ACHN (cell line): ENCODE results near the gene CEBPB.
"Not testable (repeated sequence)": the region's sequence is repeated elsewhere in the genome, so short reads cannot be mapped to it uniquely, and the experiment has no call there.

ENCODE experiments used
- DNase-seq: peaks from one replicate; pipeline ENCODE4 v3.0.0-alpha.2; 2015
- in situ Hi-C: cut with HindIII; loops from 2 replicates; pipeline ENCODE4 v1.10.0; 2017; ENCODE audit warnings: low sequenced_read_pairs, low pct_ligation_motif_present, low pct_unique_long_range_greater_than_20kb

Gene CEBPB

DNA sequence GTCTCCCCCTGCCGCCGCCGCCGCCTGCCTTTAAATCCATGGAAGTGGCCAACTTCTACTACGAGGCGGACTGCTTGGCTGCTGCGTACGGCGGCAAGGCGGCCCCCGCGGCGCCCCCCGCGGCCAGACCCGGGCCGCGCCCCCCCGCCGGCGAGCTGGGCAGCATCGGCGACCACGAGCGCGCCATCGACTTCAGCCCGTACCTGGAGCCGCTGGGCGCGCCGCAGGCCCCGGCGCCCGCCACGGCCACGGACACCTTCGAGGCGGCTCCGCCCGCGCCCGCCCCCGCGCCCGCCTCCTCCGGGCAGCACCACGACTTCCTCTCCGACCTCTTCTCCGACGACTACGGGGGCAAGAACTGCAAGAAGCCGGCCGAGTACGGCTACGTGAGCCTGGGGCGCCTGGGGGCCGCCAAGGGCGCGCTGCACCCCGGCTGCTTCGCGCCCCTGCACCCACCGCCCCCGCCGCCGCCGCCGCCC is 474 bp downstream of the CEBPB start:
- in situ Hi-C loops: no loop called here
- DNase-seq: peak; percentile 35

DNA sequence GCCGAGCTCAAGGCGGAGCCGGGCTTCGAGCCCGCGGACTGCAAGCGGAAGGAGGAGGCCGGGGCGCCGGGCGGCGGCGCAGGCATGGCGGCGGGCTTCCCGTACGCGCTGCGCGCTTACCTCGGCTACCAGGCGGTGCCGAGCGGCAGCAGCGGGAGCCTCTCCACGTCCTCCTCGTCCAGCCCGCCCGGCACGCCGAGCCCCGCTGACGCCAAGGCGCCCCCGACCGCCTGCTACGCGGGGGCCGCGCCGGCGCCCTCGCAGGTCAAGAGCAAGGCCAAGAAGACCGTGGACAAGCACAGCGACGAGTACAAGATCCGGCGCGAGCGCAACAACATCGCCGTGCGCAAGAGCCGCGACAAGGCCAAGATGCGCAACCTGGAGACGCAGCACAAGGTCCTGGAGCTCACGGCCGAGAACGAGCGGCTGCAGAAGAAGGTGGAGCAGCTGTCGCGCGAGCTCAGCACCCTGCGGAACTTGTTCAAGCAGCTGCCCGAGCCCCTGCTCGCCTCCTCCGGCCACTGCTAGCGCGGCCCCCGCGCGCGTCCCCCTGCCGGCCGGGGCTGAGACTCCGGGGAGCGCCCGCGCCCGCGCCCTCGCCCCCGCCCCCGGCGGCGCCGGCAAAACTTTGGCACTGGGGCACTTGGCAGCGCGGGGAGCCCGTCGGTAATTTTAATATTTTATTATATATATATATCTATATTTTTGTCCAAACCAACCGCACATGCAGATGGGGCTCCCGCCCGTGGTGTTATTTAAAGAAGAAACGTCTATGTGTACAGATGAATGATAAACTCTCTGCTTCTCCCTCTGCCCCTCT is 1.1 kb downstream of the CEBPB start:
- in situ Hi-C loops: no loop called here
- DNase-seq: peak; percentile 36

DNA sequence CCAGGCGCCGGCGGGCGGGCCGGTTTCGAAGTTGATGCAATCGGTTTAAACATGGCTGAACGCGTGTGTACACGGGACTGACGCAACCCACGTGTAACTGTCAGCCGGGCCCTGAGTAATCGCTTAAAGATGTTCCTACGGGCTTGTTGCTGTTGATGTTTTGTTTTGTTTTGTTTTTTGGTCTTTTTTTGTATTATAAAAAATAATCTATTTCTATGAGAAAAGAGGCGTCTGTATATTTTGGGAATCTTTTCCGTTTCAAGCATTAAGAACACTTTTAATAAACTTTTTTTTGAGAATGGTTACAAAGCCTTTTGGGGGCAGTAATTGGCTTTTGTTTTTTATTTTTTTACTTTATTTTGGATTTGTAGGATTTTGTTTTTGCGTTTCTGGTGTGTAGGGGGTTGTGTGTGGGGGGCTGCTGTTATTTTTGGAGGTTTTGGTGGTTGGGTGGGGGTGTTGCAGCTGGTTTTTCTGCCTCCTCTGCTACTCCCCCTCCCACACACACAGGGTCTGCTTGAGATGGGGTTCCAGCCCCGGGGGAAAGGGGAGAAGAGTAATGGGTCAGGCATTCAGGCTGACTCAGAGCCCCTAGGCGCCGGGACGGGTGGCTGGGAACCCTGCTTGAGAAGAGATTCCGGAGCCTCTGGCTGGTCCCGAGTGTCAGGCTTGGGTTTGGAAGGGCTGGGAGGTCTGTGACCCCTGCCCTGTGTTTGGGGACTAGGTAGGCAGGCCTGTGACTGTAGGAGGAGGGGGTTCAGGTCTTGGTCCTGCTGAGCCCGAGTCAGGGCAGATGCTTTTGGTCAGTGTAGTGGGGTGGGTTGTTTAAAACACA is 2.0 kb downstream of the CEBPB start:
- DNase-seq: peak; percentile 88
- in situ Hi-C loops: no loop called here

DNA sequence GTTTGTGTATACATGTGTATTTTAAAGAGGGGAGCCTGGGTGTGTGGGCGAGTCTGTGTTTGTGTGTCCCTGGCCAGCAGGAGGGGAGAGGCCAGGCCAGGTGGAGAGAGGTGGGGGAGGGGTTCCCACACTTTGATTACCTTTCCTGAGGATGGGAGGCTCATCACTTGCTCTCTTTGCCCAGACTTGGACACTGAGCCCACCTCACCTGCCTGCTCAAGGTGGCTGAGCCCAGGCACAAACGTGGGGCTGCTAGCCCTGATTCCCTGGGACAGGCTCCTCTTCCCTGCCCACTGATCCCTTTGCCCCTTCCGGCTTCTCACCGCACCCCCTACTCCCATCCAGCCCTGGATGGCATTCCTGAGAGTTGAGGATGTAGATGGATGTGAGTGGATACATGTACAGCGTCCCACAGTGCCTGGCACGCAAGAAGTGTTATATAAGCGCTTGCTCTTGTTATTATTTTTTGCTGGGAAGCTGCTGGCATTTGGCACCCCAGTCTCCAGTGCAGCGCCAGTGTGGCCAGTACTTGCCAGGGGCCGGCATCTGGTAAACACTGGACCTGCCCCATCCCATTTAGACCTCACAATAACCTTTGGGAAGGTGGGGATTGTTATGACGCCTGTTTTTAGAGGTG is 2.7 kb downstream of the CEBPB start:
- in situ Hi-C loops: no loop called here

DNA sequence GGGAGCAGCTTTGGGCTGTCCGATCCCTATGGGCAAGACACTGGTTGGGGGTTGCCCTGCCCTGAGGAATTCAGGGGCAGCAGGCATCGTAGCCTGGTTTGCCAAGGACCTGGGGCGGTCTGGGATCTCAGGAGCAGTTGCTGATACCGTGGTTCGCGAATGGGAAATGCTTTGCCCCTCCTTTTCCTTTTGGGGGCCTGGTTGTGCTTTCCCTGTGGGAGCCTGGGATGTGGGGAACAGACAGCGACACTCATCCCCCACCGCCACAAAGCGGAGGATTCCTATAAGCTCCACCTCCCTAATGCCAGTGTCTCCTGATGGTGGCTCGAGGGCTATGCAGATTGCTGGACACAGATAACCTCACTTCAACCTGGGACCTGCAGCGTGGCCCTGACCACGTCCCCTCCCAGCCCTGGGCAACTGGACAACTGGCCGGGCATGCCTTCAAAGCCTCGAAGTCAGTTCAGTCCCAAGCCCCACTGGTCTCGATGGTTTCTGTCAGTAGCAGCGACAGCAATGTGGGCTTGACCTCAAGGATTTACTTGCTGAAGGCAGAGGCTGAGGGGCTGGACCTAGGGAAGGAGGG is 3.3 kb downstream of the CEBPB start:
- no peak for DNase-seq
- in situ Hi-C loops: no loop called here

More for the DNA sequence above, 2.7 kb downstream of the CEBPB start:
- DNase-seq: no peak

DNA sequence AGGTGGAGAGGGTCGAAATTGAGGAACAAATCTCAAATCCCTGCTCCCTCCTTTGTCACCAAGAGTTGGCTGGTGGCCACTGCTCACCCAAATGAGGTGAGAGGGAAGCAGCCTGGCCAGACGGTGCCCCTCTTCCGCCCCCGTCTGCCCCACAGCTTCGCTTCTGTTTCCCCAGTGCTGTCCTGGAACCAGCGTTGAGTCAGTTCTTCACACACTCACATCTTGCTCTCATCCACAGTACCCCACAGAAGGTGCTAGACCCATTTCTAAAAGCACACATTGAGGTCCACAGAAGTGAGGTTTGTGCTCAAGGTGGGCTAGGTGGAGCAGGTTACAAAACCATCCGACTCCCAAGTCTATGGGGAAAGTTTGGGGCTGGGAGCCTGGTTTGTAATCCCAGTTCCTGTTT is 3.8 kb downstream of the CEBPB start:
- DNase-seq: no peak
- in situ Hi-C loops: no loop called here

DNA sequence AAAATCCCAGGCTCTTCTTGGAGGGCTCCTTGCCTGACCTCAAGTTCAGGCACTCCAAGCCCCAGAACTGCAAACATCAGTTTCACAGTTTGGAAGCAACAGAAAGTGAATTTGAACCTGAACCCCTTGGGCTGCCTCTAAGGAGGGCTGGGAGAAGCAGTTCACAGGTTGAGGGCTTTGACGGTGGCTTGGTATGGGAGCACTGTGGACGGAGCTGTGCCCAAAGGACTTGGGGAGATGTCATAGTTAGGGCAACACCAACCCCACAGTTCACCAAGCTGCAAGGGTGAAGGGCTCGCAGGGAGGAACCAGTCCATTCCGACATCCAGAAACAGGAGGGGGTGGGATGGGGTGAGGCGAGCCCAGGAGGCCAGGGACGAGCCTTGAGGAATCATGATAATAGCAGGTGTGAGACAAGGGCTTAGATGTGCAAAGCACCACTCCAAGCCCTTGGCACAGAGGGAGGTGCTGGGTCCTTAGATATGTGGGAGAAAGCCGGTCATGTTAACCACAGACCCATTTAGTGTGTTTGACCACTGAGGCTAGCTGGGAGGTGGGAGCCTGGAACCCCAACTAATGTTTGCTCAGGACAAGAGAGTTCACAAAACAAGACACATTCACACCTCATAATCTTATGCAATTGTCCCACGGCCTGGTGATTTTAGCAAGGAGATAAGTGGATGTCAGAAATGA is 4.3 kb downstream of the CEBPB start:
- in situ Hi-C loops: no loop called here
- no peak for DNase-seq

DNA sequence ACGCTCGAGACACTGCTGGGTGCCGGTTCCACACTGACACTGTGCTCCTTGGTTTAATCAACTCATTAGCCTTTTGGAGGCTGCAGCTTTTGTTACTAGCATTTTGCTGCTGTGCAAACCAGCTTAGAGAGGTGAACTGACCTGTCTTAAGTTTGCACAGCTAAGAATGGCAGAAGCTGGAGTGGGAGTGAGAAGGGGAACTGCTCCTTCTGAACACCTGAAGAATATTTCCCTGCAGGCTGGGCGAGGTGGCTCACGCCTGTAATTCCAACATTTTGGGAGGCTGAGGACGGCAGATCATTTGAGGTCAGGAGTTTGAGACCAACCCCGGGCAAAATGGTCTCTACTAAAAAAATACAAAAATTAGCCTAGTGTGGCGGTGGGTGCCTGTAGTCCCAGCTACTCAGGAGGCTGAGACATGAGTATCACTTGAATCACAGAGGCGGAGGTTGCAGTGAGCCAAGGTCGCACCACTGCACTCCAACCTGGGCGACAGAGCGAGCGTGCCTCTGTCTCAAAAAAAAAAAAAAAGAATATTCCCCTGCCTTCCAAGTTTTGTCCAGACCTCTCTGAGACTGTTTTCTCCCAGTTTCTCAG is 5.0 kb downstream of the CEBPB start:
- no peak for DNase-seq
- in situ Hi-C loops: no loop called here

DNA sequence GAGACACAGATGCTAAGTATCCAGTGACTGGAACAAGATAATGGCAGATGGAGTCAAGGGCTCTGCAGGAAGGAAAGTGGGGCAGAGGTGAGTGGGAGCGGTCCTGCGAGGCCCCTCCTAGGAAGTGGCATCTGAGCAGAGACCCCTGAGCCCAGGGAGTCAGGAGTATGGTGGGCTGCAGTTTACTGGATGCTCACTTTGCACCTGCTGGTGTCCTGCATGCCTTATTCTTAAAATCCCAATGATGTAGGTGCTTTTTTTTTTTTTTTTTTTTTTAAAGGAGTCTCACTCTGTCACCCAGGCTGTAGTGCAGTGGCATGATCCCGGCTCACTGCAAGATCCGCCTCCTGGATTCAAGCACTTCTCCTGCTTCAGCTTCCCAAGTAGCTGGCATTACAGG is 5.6 kb downstream of the CEBPB start:
- in situ Hi-C loops: no loop called here
- DNase-seq: no peak

DNA sequence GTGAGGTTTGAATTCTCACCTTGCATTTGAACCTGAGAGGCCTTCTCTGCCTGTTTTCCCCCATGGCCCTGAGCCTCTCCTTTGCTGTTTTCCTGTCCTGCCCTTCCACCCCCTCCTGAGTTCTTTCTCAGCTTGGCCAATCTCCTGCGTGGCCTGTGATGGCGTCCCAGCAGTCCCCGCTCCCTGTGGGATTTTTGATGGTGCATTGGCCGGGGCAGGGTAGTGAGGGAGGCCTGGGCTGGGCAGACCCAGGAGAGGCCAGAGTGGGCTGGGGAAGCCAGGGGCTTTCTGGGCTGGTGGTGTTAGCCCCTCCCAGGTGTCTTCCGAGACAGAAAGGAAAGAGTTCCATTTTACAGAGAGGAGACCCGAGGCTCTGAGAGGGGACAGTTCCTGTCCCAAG is 6.3 kb downstream of the CEBPB start:
- in situ Hi-C loops: no loop called here
- DNase-seq: no peak

DNA sequence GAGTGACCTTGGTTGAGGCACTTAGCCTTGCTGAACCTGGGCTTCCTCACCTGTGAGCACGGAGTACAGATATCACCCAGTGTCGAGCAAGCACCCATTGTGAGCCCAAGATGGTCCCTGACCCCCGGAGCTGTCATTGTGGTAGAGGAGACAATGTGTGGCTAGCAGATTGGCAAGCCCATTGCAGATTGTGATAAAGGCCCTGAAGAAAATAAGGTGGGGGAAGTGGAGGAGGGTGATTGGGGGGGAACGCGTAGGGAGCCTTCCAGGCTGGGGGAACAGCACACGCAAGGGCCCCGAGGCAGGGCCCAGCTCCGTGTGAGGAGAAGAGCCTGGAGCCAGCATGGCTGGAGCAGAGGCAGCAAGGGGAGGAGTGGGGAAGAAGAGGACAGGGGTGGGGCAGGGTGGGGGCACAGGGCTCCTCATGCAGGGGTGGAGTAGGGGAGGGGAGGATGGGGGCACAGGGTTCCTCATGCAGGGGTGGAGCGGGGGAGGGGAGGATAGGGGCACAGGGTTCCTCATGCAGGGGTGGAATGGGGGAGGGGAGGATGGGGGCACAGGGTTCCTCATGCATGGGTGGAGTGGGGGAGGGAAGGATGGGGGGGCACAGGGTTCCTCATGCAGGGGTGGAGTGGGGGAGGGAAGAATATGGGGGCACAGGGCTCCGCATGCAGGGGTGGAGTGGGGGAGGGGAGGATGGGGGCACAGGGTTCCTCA is 7.0 kb downstream of the CEBPB start:
- no peak for DNase-seq

DNA sequence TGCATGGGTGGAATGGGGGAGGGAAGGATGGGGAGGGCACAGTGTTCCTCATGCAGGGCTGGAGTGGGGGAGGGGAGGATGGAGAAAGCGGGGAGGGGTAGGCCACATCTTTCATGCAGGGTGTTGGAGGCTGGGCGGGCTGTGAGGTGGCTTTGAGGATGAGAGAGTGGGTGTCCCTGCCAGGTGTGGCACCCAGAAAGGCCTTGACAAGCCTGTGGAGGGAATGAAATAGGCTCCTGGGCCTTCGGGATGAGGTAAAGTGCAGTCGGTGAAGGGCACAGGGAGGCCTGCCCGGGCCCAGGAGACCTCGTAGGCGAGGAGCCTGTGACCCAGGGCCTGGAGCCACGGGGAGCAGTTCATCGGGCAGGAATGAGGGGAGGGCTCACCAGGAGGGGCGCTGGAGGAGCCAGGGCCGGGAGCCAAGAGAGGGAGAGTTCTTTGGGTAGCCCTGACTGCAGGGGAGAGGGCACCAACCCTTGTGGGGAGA is 7.6 kb downstream of the CEBPB start:
- in situ Hi-C loops: no loop called here
- no peak for DNase-seq

More for the DNA sequence above, 7.0 kb downstream of the CEBPB start:
- in situ Hi-C loops: no loop called here

DNA sequence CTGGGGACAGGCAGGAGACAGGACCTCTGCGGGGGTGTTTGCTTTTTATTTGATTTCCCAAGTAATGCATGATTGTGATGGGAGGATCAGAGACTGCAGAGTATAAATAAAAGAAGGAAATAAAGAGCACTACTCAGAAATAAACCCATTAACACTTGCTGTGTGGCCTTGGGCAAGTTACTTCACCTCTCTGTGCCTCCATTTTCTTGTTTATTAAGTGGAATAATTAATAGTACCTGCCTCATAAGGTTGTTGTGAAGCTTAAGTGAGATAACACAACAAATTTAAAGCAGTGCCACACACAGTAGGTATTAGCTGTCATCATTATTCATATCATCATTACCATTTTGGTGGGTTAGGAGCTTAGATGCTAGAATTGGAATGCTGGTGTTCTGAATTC is 8.1 kb downstream of the CEBPB start:
- in situ Hi-C loops: no loop called here
- DNase-seq: no peak

DNA sequence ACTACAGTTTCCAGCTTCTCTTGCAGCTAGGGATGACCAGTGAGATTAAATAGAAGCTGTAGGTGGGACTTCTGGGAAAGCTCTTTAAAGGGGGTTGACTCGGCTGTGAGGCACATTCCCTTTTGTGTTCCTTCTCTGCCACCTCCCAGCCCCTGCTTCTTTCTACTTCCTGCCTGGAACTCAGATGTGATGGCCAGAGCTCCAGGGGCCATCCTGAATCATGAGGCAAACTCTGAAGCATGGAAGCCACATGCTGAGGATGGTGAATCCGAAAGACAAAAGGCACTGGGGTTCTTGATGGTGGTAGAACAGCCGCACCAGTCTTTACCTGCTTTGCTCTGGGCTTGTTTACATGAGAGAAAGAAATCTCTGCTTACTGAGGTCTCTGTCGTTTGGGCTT is 9.1 kb downstream of the CEBPB start:
- in situ Hi-C loops: no loop called here
- no peak for DNase-seq

DNA sequence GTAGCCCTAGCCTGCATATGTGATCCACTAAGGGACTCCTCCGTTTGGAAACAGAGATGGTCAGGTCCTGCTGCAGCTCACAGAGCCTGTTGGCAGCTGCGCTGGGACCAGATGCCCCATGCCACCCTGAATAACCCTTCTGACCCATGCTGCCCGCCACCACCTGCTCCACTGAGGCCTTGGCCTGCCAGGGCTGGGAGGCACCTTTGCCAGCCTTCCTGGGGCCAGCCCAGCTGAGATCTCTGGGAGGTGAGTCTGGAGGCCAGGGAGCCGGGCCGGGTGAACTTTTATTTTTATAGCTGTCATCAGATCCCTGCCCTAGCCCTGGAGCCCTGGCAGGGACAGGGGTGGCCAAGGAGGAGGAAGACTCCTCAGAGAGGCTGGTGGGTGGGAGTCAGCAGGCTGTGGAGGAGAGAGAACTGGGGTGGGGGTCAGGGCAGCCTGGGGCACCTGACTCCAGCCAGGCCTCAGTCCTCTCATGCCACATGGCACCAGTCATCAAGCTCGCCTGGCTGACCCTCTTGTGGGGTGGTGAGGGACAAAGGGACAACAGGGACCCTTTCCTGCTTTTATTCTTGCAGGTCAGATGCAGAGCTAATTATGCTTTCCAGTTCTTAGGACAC is 10.0 kb downstream of the CEBPB start:
- DNase-seq: no peak
- in situ Hi-C loops: no loop called here

DNA sequence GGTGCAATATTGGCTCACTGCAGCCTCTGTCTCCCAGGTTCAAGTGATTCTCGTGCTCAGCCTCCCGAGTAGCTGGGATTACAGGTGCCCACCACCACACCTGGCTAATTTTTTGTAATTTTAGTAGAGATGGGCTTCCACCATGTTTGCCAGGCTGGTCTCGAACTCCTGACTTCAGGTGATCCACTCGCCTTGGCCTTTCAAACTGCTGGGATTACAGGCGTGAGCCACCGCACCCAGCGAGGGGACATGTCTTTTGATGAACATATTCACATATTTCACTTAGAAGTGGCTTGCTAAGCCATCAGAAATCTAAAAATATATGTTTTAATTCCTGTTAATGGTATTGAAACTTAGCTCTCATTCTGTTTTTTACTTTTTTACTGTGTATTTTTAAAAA is 11.1 kb downstream of the CEBPB start:
- DNase-seq, in situ Hi-C loops: not testable (repeated sequence)

DNA sequence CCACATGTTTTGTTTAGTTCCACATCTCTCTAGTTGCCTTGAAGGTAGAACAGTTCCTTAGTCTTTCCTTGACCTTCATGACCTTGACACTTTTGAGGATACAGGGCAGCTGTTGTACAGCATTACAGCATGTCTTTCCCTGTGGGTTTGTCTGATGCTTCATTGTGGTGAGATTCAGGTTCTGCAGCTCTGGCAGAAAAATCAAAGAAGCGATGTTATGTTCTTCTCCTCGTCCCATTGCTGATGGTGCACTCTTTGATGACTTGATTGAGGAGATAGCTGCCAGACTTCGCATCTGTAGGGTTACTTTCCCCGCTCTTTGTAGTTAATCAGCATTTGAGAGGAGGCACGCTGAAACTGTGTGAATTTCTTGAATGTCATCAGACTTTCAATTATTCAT is 12.0 kb downstream of the CEBPB start:
- in situ Hi-C loops: no loop called here
- no peak for DNase-seq
